H9 (cell line): ENCODE data around the gene TCEA2. TPM values are rescaled to one million over a fixed set of nuclear protein-coding genes. Genes with fewer than 3 reads are reported as not detected.

Experiments
- DNase-seq: peaks from one replicate; pipeline ENCODE4 v3.0.0-alpha.2; 2017
- H2AFZ ChIP-seq: one replicate; pipeline ENCODE4 v1.6.1; 2013; ENCODE audit warnings: mild to moderate bottlenecking, low read length, control low read depth, moderate library complexity
- H2AK5ac ChIP-seq: 2 replicates; pipeline ENCODE4 v1.6.1; 2013; ENCODE audit warnings: low read length, control low read depth, mixed read lengths; ENCODE audit not compliant: insufficient read length
- H2BK120ac ChIP-seq: one replicate; pipeline ENCODE4 v1.6.1; 2013; ENCODE audit warnings: low read depth, mild to moderate bottlenecking, low read length, control low read depth, inconsistent platforms; ENCODE audit not compliant: poor library complexity, severe bottlenecking
- H2BK12ac ChIP-seq: 2 replicates; pipeline ENCODE4 v1.6.1; 2013; ENCODE audit warnings: low read length, control low read depth, mixed read lengths, low read depth; ENCODE audit not compliant: insufficient read length
- H2BK15ac ChIP-seq: 2 replicates; pipeline ENCODE4 v1.6.1; 2013; ENCODE audit warnings: low read depth, low read length, control low read depth
- H2BK20ac ChIP-seq: one replicate; pipeline ENCODE4 v1.6.1; 2013; ENCODE audit warnings: low read depth, mild to moderate bottlenecking, low read length, control low read depth, inconsistent platforms; ENCODE audit not compliant: poor library complexity, severe bottlenecking
- H2BK5ac ChIP-seq: 2 replicates; pipeline ENCODE4 v1.6.1; 2013; ENCODE audit warnings: low read length, control low read depth, mixed read lengths; ENCODE audit not compliant: insufficient read length
- H3K14ac ChIP-seq: 2 replicates; pipeline ENCODE4 v1.6.1; 2013; ENCODE audit warnings: low read length, control low read depth; ENCODE audit not compliant: insufficient read depth
- H3K18ac ChIP-seq: 2 replicates; pipeline ENCODE4 v1.6.1; 2013; ENCODE audit warnings: low read depth, mild to moderate bottlenecking, mixed read lengths, low read length, control low read depth; ENCODE audit not compliant: insufficient read length
- H3K23ac ChIP-seq: 2 replicates; pipeline ENCODE4 v1.6.1; 2013; ENCODE audit warnings: low read length, control low read depth, mixed read lengths, low read depth; ENCODE audit not compliant: insufficient read length
- H3K23me2 ChIP-seq: 2 replicates; pipeline ENCODE4 v1.6.1; 2013; ENCODE audit warnings: low read depth, mild to moderate bottlenecking, mixed read lengths, low read length, control low read depth; ENCODE audit not compliant: insufficient read length, poor library complexity, severe bottlenecking
- H3K27ac ChIP-seq: 2 replicates; pipeline ENCODE4 v1.5.1; 2013; ENCODE audit warnings: low read length, control low read depth, mixed read lengths, low read depth; ENCODE audit not compliant: insufficient read length
- H3K27me3 ChIP-seq: 2 replicates; pipeline ENCODE4 v1.6.1; 2013; ENCODE audit warnings: low read length, control low read depth, inconsistent platforms; ENCODE audit not compliant: insufficient read depth
- H3K4ac ChIP-seq: 2 replicates; pipeline ENCODE4 v1.6.1; 2013; ENCODE audit warnings: low read depth, mild to moderate bottlenecking, control low read depth, inconsistent platforms, low read length, moderate library complexity
- H3K4me1 ChIP-seq: 2 replicates; pipeline ENCODE4 v1.6.1; 2013; ENCODE audit warnings: low read length, control low read depth, inconsistent platforms; ENCODE audit not compliant: insufficient read depth
- H3K4me2 ChIP-seq: 2 replicates; pipeline ENCODE4 v1.6.1; 2013; ENCODE audit warnings: low read length, control low read depth, mixed read lengths; ENCODE audit not compliant: insufficient read length, insufficient read depth
- H3K56ac ChIP-seq: 2 replicates; pipeline ENCODE4 v1.6.1; 2013; ENCODE audit warnings: low read depth, mild to moderate bottlenecking, mixed read lengths, low read length, control low read depth; ENCODE audit not compliant: insufficient read length
- H3K79me1 ChIP-seq: 2 replicates; pipeline ENCODE4 v1.6.1; 2013; ENCODE audit warnings: low read depth, mild to moderate bottlenecking, moderate library complexity, low read length, control low read depth, inconsistent platforms; ENCODE audit not compliant: insufficient read depth, poor library complexity, severe bottlenecking
- H3K79me2 ChIP-seq: 2 replicates; pipeline ENCODE4 v1.6.1; 2013; ENCODE audit warnings: low read length, control low read depth, inconsistent platforms; ENCODE audit not compliant: insufficient read depth
- H3K9ac ChIP-seq: 2 replicates; pipeline ENCODE4 v1.6.1; 2013; ENCODE audit warnings: low read length, control low read depth, mixed read lengths; ENCODE audit not compliant: insufficient read length; ENCODE audit errors: extremely low read depth
- H3K9me3 ChIP-seq: one replicate; pipeline ENCODE4 v1.6.1; 2013; ENCODE audit warnings: low read depth, low read length, inconsistent platforms; ENCODE audit not compliant: control insufficient read depth
- H3T11ph ChIP-seq: one replicate; pipeline ENCODE4 v1.6.1; 2013; ENCODE audit warnings: mild to moderate bottlenecking, low read length, control low read depth, inconsistent platforms
- H4K20me1 ChIP-seq: one replicate; pipeline ENCODE4 v1.6.1; 2013; ENCODE audit not compliant: control insufficient read depth, insufficient read length, insufficient read depth
- H4K5ac ChIP-seq: 2 replicates; pipeline ENCODE4 v1.6.1; 2013; ENCODE audit warnings: low read depth, mild to moderate bottlenecking, mixed read lengths, low read length, control low read depth; ENCODE audit not compliant: insufficient read length
- H4K8ac ChIP-seq: replicated peaks from 2 replicates; pipeline ENCODE4 v1.6.1; 2013; ENCODE audit warnings: low read length, control low read depth, mixed read lengths, low read depth; ENCODE audit not compliant: insufficient read length
- H4K91ac ChIP-seq: 2 replicates; pipeline ENCODE4 v1.6.1; 2013; ENCODE audit warnings: low read depth, mild to moderate bottlenecking, moderate library complexity, mixed read lengths, low read length, control low read depth; ENCODE audit not compliant: insufficient read length
- H3K27ac Mint-ChIP-seq, 3 experiments: 2 replicates in 2 of 3; 3 replicates in 1 of 3; pipeline ENCODE4 v1.8.0; 2020 to 2021; ENCODE audit warnings: mixed read lengths in 3 of 3, mild to moderate bottlenecking in 1 of 3, moderate library complexity in 1 of 3
- H3K27me3 Mint-ChIP-seq: 2 replicates; pipeline ENCODE4 v1.8.0; 2021; ENCODE audit warnings: low read depth, mild to moderate bottlenecking, moderate library complexity, mixed read lengths
- H3K36me3 Mint-ChIP-seq, 3 experiments: 2 replicates in 2 of 3; 3 replicates in 1 of 3; pipeline ENCODE4 v1.8.0; 2020 to 2021; ENCODE audit warnings: low read depth in 3 of 3, mixed read lengths in 3 of 3; ENCODE audit not compliant: insufficient read depth in 1 of 3
- H3K4me1 Mint-ChIP-seq, 2 experiments: 2 replicates each; pipeline ENCODE4 v1.8.0; 2020; ENCODE audit warnings: mixed read lengths in 2 of 2
- H3K4me3 Mint-ChIP-seq, 2 experiments: 2 replicates in 1 of 2; 3 replicates in 1 of 2; pipeline ENCODE4 v1.8.0; 2020 to 2021; ENCODE audit warnings: mild to moderate bottlenecking in 2 of 2, mixed read lengths in 2 of 2, moderate library complexity in 1 of 2
- H3K9me3 Mint-ChIP-seq, 2 experiments: 2 replicates in 1 of 2; 3 replicates in 1 of 2; pipeline ENCODE4 v1.8.0; 2020; ENCODE audit warnings: mild to moderate bottlenecking in 2 of 2, mixed read lengths in 2 of 2, moderate library complexity in 1 of 2
- WGBS: extraction: QIAGEN DNeasy Blood & Tissue Kit; methylation state at CpG from one replicate; pipeline ENCODE4 v1.1.7; 2013; ENCODE audit warnings: missing lambda C conversion rate, low lambda C conversion rate, mixed read lengths; ENCODE audit not compliant: insufficient read length; ENCODE audit errors: extremely low coverage; 5-methylcytosine and 5-hydroxymethylcytosine counted together
- total RNA-seq: library from RNA; stranded (reverse); gene quantifications from 2 replicates; pipeline ENCODE4 v1.2.1, GENCODE V29; 2021
- TF ChIP-seq, protein P1 (sequence below): fragments of 200-600 bp; sonication (generic); conservative IDR thresholded peaks from 3 replicates; pipeline ENCODE4 v1.8.0; 2021; ENCODE audit warnings: antibody characterized with exemption, mild to moderate bottlenecking

The TCEA2 gene
- total RNA-seq, 1 experiment from 2014 or later, result 51.7 TPM

GRCh38 chr20:64100566-64100888, 37.5 kb downstream of the TCEA2 start:
- H2BK20ac ChIP-seq, result no peak overlapping the region
- H3K9ac ChIP-seq, result no peak overlapping the region
- no peaks in the 10 kb centered on the region for H3K9me3 ChIP-seq
- H3K9me3 Mint-ChIP-seq, result peaks cover 5% of the 10 kb centered on the region in 2 experiments
- H3K36me3 Mint-ChIP-seq, result peaks cover 2 to 5% (median 2%) of the 10 kb centered on the region in 3 experiments; a peak in 5 of 7 replicates
- no peak overlapping the region for H3K27ac ChIP-seq
- peaks cover 3% of the 10 kb centered on the region; the same call in 1 of the 2 replicates for H3K27me3 ChIP-seq
- H3K4ac ChIP-seq, result no peak overlapping the region
- H3K4me3 Mint-ChIP-seq, result no peak overlapping the region
- no peak overlapping the region for H3K56ac ChIP-seq
- H3K4me2 ChIP-seq, result no peak overlapping the region
- H3K79me2 ChIP-seq, result no peaks in the 10 kb centered on the region
- no peak overlapping the region for H2BK120ac ChIP-seq
- no peak overlapping the region for H2AFZ ChIP-seq
- no peaks in the 10 kb centered on the region for H3K79me1 ChIP-seq
- H3K27ac Mint-ChIP-seq, result no peak overlapping the region; a peak in 1 of 7 replicates
- H3K14ac ChIP-seq, result no peak overlapping the region
- H2BK12ac ChIP-seq, result no peak overlapping the region
- peaks cover 46% of the 10 kb centered on the region for H3K27me3 Mint-ChIP-seq
- H2BK5ac ChIP-seq, result no peak overlapping the region
- no peak overlapping the region for H4K5ac ChIP-seq
- no peak overlapping the region for H3T11ph ChIP-seq
- no peak overlapping the region for H2BK15ac ChIP-seq
- no peak overlapping the region for H3K23ac ChIP-seq
- H3K4me1 ChIP-seq, result no peaks in the 10 kb centered on the region
- H3K23me2 ChIP-seq, result no peaks in the 10 kb centered on the region
- H3K18ac ChIP-seq, result no peak overlapping the region
- no peak overlapping the region for H4K91ac ChIP-seq
- H2AK5ac ChIP-seq, result no peak overlapping the region
- H3K4me1 Mint-ChIP-seq, result peaks cover 9 to 11% of the 10 kb centered on the region in 2 experiments; a peak in 3 of 4 replicates
- no peak for DNase-seq
- whole genome bisulfite sequencing, result no CpG with 5 or more reads among the region's 4 CpGs
- H4K20me1 ChIP-seq, result no peaks in the 10 kb centered on the region
- no peak overlapping the region for H4K8ac ChIP-seq
- TF ChIP-seq, protein P1, sequence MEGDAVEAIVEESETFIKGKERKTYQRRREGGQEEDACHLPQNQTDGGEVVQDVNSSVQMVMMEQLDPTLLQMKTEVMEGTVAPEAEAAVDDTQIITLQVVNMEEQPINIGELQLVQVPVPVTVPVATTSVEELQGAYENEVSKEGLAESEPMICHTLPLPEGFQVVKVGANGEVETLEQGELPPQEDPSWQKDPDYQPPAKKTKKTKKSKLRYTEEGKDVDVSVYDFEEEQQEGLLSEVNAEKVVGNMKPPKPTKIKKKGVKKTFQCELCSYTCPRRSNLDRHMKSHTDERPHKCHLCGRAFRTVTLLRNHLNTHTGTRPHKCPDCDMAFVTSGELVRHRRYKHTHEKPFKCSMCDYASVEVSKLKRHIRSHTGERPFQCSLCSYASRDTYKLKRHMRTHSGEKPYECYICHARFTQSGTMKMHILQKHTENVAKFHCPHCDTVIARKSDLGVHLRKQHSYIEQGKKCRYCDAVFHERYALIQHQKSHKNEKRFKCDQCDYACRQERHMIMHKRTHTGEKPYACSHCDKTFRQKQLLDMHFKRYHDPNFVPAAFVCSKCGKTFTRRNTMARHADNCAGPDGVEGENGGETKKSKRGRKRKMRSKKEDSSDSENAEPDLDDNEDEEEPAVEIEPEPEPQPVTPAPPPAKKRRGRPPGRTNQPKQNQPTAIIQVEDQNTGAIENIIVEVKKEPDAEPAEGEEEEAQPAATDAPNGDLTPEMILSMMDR, result no peak
